T-cell (primary cell): ENCODE measurements around the gene OR2L13. TPM values are rescaled to one million over a fixed set of nuclear protein-coding genes. Genes with fewer than 3 reads are reported as not detected.

Experiments used
- ATAC-seq, 4 experiments: fragments of 200-7000 bp in 3 of 4; fragments of 150-1000 bp in 1 of 4; cut with Tn5 transposase; replicated peaks in 1 of 4; 1 replicate in 3 of 4; 2 replicates in 1 of 4; pipeline ENCODE4 v1.10.0; 2021; ENCODE audit warnings: moderate library complexity in 3 of 4, mild to moderate bottlenecking in 2 of 4, moderate number of reproducible peaks in 1 of 4
- CTCF ChIA-PET, 2 donors: fragments of 300-600 bp; sonication (Branson Sonifier 250); formaldehyde crosslinking; loops; one replicate each; lab custom pipeline; 2022; ENCODE audit warnings: antibody characterized with exemption in 2 of 2; lab: Charles Lee
- POLR2A ChIA-PET, 2 donors: fragments of 300-600 bp; sonication (Branson Sonifier 250); formaldehyde crosslinking; loops; one replicate each; lab custom pipeline; 2022; ENCODE audit warnings: antibody characterized with exemption in 2 of 2; lab: Charles Lee
- DNase-seq, 35 experiments: peaks; one replicate each; pipeline versions ENCODE4 v3.0.0 to v3.0.0-alpha.2; 2013 to 2023
- H3K27ac ChIP-seq: one replicate; pipeline ENCODE4 v1.5.1; 2013; ENCODE audit warnings: low read length
- H3K27me3 ChIP-seq, 2 experiments: replicated peaks in 1 of 2; 1 replicate in 1 of 2; 2 replicates in 1 of 2; pipeline versions ENCODE4 v1.6.1 to v1.7.0; 2013; ENCODE audit warnings: low read length in 1 of 2, mixed read lengths in 1 of 2; ENCODE audit not compliant: control insufficient read depth in 2 of 2, insufficient read depth in 2 of 2; ENCODE audit errors: extremely low read depth in 1 of 2
- H3K36me3 ChIP-seq, 2 donors: 1 replicate in 1 of 2; 2 replicates in 1 of 2; pipeline versions ENCODE4 v1.6.1 to v1.7.0; 2013; ENCODE audit warnings: low read length in 1 of 2; ENCODE audit not compliant: control insufficient read depth in 2 of 2, insufficient read depth in 1 of 2; ENCODE audit errors: extremely low read depth in 1 of 2
- H3K4me1 ChIP-seq, 2 experiments: 1 replicate in 1 of 2; 2 replicates in 1 of 2; pipeline versions ENCODE4 v1.6.1 to v1.7.0; 2013; ENCODE audit warnings: low read length in 2 of 2, mixed read lengths in 1 of 2; ENCODE audit not compliant: insufficient read depth in 2 of 2, control insufficient read depth in 1 of 2; ENCODE audit errors: extremely low read depth in 1 of 2
- H3K4me3 ChIP-seq, 2 donors: 1 replicate in 1 of 2; 2 replicates in 1 of 2; pipeline versions ENCODE4 v1.5.1 to v1.7.0; 2013; ENCODE audit warnings: mild to moderate bottlenecking in 2 of 2, low read length in 1 of 2, moderate library complexity in 1 of 2; ENCODE audit not compliant: control insufficient read depth in 1 of 2; ENCODE audit errors: extremely low read depth in 1 of 2
- H3K9me3 ChIP-seq: 2 replicates; pipeline ENCODE4 v1.7.0; 2013
- H3K27ac Mint-ChIP-seq, 2 donors: one replicate each; pipeline ENCODE4 v1.8.0; 2020 to 2021; ENCODE audit warnings: mild to moderate bottlenecking in 2 of 2, mixed read lengths in 2 of 2
- H3K27me3 Mint-ChIP-seq, 2 donors: one replicate each; pipeline ENCODE4 v1.8.0; 2021 to 2022; ENCODE audit warnings: mixed read lengths in 2 of 2
- H3K36me3 Mint-ChIP-seq: one replicate; pipeline ENCODE4 v1.8.0; 2021; ENCODE audit warnings: mixed read lengths
- H3K4me1 Mint-ChIP-seq, 3 donors: one replicate each; pipeline ENCODE4 v1.8.0; 2020 to 2022; ENCODE audit warnings: mixed read lengths in 3 of 3, mild to moderate bottlenecking in 1 of 3
- H3K4me3 Mint-ChIP-seq, 3 donors: one replicate each; pipeline ENCODE4 v1.8.0; 2020 to 2022; ENCODE audit warnings: mild to moderate bottlenecking in 3 of 3, mixed read lengths in 3 of 3, moderate library complexity in 3 of 3
- H3K9me3 Mint-ChIP-seq, 3 donors: one replicate each; pipeline ENCODE4 v1.8.0; 2020 to 2022; ENCODE audit warnings: mixed read lengths in 3 of 3
- WGBS: methylation state at CpG from one replicate; pipeline ENCODE4 v1.1.5; 2013; ENCODE audit warnings: missing lambda C conversion rate; ENCODE audit not compliant: insufficient coverage; 5-methylcytosine and 5-hydroxymethylcytosine counted together
- total RNA-seq, 35 experiments: library from RNA in 6 of 35; stranded (reverse) in 6 of 35; fragments of 120-200 nt in 1 of 35; gene quantifications; one replicate each; pipeline versions ENCODE4 v1.2.1 to v1.2.4 and lab custom pipeline; 2013 to 2026

Gene OR2L13
- total RNA-seq, 5 donors from 2014 or later (not counting 1 experiment from before 2014, with no cell fraction given), result not detected

GRCh38 chr1:248127653-248128052 is 32.7 kb downstream of the OR2L13 start:
- H3K9me3 Mint-ChIP-seq, result peaks cover 7 to 24% (median 7%) of the 10 kb centered on the region in 3 donors

GRCh38 chr1:248136811-248137210 is 41.8 kb downstream of the OR2L13 start:
- no peak for ATAC-seq
- H3K4me3 Mint-ChIP-seq, result no peak overlapping the region

More at GRCh38 chr1:248127653-248128052, 32.7 kb downstream of the OR2L13 start:
- CTCF ChIA-PET, result no interaction called here
- peaks cover 0 to 5% (median 0%) of the 10 kb centered on the region in 3 donors for H3K4me1 Mint-ChIP-seq
- DNase-seq (no peak), ATAC-seq (no peak)
- H3K27me3 Mint-ChIP-seq, result peaks cover 0 to 3% of the 10 kb centered on the region in 2 donors
- H3K27ac ChIP-seq, result no peak overlapping the region
- no peaks in the 10 kb centered on the region for H3K9me3 ChIP-seq
- POLR2A ChIA-PET, result no interaction called here
- H3K4me3 ChIP-seq, result no peak overlapping the region
- H3K4me3 Mint-ChIP-seq, result no peak overlapping the region
- no peaks in the 10 kb centered on the region for H3K4me1 ChIP-seq
- 84% methylated on average over 5 of the region's 5 CpGs for WGBS
- no peaks in the 10 kb centered on the region for H3K36me3 ChIP-seq
- H3K27ac Mint-ChIP-seq, result no peak overlapping the region
- H3K36me3 Mint-ChIP-seq, result no peaks in the 10 kb centered on the region
- peaks cover 0 to 7% of the 10 kb centered on the region in 2 experiments for H3K27me3 ChIP-seq

GRCh38 chr1:248140846-248141245 is 45.9 kb downstream of the OR2L13 start:
- POLR2A ChIA-PET, result no interaction called here
- H3K27me3 Mint-ChIP-seq, result no peaks in the 10 kb centered on the region
- WGBS, result no CpG with 5 or more reads among the region's 1 CpG
- H3K4me1 Mint-ChIP-seq, result no peaks in the 10 kb centered on the region
- CTCF ChIA-PET, result no interaction called here
- DNase-seq, result no peak
- H3K36me3 ChIP-seq, result no peaks in the 10 kb centered on the region
- H3K27me3 ChIP-seq, result no peaks in the 10 kb centered on the region
- H3K36me3 Mint-ChIP-seq, result no peaks in the 10 kb centered on the region
- H3K4me3 Mint-ChIP-seq, result no peak overlapping the region
- H3K27ac Mint-ChIP-seq, result no peak overlapping the region
- no peaks in the 10 kb centered on the region for H3K4me1 ChIP-seq
- H3K27ac ChIP-seq, result no peak overlapping the region
- no peaks in the 10 kb centered on the region for H3K9me3 ChIP-seq
- H3K4me3 ChIP-seq, result no peak overlapping the region
- no peak for ATAC-seq
- H3K9me3 Mint-ChIP-seq, result peaks cover 0 to 6% (median 3%) of the 10 kb centered on the region in 3 donors

More at GRCh38 chr1:248136811-248137210, 41.8 kb downstream of the OR2L13 start:
- Mint-ChIP-seq H3K27ac (no peak overlapping the region), H3K36me3 (no peaks in the 10 kb centered on the region), H3K9me3 (peaks cover 5 to 8% (median 5%) of the 10 kb centered on the region in 3 donors), H3K27me3 (no peaks in the 10 kb centered on the region), H3K4me1 (no peaks in the 10 kb centered on the region)
- H3K9me3 ChIP-seq, result no peaks in the 10 kb centered on the region
- WGBS, result 80% methylated on average over 20 of the region's 21 CpGs
- H3K27ac ChIP-seq, result no peak overlapping the region
- ChIA-PET CTCF (no interaction called here), POLR2A (no interaction called here)
- no peaks in the 10 kb centered on the region for H3K36me3 ChIP-seq
- DNase-seq, result no peak
- H3K4me3 ChIP-seq, result no peak overlapping the region
- H3K4me1 ChIP-seq, result no peaks in the 10 kb centered on the region
- no peaks in the 10 kb centered on the region for H3K27me3 ChIP-seq

DNA sequence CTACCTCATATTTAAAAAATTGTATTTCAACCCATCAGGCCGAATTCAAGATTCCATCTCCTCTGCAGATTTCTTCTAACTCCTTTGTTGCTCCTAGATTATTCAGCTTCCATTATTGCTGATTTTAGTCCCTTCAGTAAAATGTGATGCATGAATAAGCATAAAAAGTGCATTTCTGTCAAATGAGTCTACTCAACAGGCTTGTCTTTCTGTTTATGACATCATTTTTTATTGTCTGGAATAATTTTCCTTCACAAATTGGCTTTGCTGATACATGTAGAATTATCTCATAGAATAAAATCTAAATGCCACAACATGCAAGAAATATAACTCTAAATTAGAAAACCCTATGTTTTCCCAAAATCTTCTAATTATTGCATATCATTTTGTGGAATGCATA is 48.3 kb downstream of the OR2L13 start:
- no peaks in the 10 kb centered on the region for H3K4me1 Mint-ChIP-seq
- no peak for ATAC-seq
- H3K36me3 Mint-ChIP-seq, result no peaks in the 10 kb centered on the region
- H3K9me3 Mint-ChIP-seq, result peaks cover 10 to 18% (median 15%) of the 10 kb centered on the region in 3 donors
- Histone ChIP-seq H3K36me3 (no peaks in the 10 kb centered on the region), H3K9me3 (no peaks in the 10 kb centered on the region), H3K4me1 (no peaks in the 10 kb centered on the region), H3K4me3 (no peak overlapping the region), H3K27me3 (no peaks in the 10 kb centered on the region), H3K27ac (no peak overlapping the region)
- no peak overlapping the region for H3K4me3 Mint-ChIP-seq
- no peaks in the 10 kb centered on the region for H3K27me3 Mint-ChIP-seq
- ChIA-PET POLR2A (no interaction called here), CTCF (no interaction called here)
- DNase-seq, result no peak
- 40% methylated on average over 1 of the region's 1 CpG for WGBS
- no peak overlapping the region for H3K27ac Mint-ChIP-seq

GRCh38 chr1:248144513-248145198 is 49.7 kb downstream of the OR2L13 start, which contains the start of gene OR2M5:
TSS of gene OR2M5 (plus strand) at chr1:248145148. CDS start at chr1:248145148, 0 bp downstream.
- no peak for ATAC-seq

More at GRCh38 chr1:248144513-248145198, 49.7 kb downstream of the OR2L13 start, which contains the start of gene OR2M5:
- Histone ChIP-seq H3K36me3 (no peaks in the 10 kb centered on the region), H3K9me3 (no peaks in the 10 kb centered on the region), H3K27ac (no peak within 1 kb of the TSS), H3K27me3 (no peaks in the 10 kb centered on the region), H3K4me1 (no peaks in the 10 kb centered on the region), H3K4me3 (no peak within 1 kb of the TSS)
- Mint-ChIP-seq H3K4me3 (no peak within 1 kb of the TSS), H3K36me3 (no peaks in the 10 kb centered on the region), H3K4me1 (no peaks in the 10 kb centered on the region), H3K27me3 (no peaks in the 10 kb centered on the region), H3K9me3 (peaks cover 13 to 23% (median 19%) of the 10 kb centered on the region in 3 donors), H3K27ac (no peak within 1 kb of the TSS)
- CTCF ChIA-PET, result no interaction called here
- no peak for DNase-seq
- POLR2A ChIA-PET, result no interaction called here
- WGBS, result no CpG with 5 or more reads among the region's 3 CpGs
